Measurements from ENCODE around the gene SCAF8. TPM values are rescaled to one million over a fixed set of nuclear protein-coding genes. Genes with fewer than 3 reads are reported as not detected.

The SCAF8 gene
- total and polyA plus RNA-seq, 2 of the 8 experiments (the other 6 are each of a cell fraction or from before 2014, with no cell fraction given), result 20.3 to 46.3 TPM

DNA sequence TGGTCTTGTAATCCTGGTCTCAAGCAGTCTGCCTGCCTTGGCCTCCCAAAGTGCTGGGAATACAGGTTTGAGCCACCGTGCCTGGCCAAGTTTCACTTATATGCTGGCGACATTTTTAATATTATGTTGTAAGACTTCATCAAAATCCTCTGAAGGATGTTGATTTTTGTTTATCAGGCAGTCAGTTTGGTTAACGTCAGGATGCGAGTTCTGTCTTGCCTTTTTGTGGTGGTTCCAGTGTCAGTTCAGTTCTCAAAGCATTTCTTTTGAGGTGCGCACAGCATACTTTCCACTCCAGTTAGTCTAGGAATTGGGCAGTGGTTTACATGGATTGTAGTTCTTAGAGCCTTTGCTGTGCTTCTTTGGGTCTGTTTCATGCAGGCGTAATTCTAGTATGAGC is 24.9 kb downstream of the SCAF8 start:
- Histone ChIP-seq H2AFZ (ENCODE audit: low read length) (no peak overlapping the region), H3K9me3 (ENCODE audit: insufficient read depth in 2 of 2, low read depth in 1 of 2, low read length in 1 of 2) (no peaks in the 10 kb centered on the region), H3K79me1 (ENCODE audit: low read depth, low read length) (peaks cover 2% of the 10 kb centered on the region; the same call in 1 of the 2 replicates), H3K4ac (replicated peaks; ENCODE audit: insufficient read length, low read depth, low read length) (no peak overlapping the region), H3K18ac (ENCODE audit: extremely low read depth, low read length) (no peak overlapping the region), H2BK20ac (ENCODE audit: low read length) (no peak overlapping the region), H3K27me3 (replicated peaks in 1 of 4; ENCODE audit: control insufficient read depth in 3 of 4, extremely low read depth in 1 of 4, insufficient read depth in 3 of 4, low read length in 3 of 4) (no peaks in the 10 kb centered on the region), H3K14ac (ENCODE audit: insufficient read length) (no peak overlapping the region), H4K5ac (ENCODE audit: insufficient read length, low read depth, low read length) (no peak overlapping the region), H4K20me1 (replicated peaks in 1 of 2; ENCODE audit: control insufficient read depth in 1 of 2, insufficient read depth in 2 of 2, low read length in 2 of 2) (peaks cover 11 to 16% of the 10 kb centered on the region in 2 experiments), H3K23me2 (ENCODE audit: low read depth, low read length) (no peaks in the 10 kb centered on the region), H2BK5ac (ENCODE audit: low read depth, low read length) (no peak overlapping the region), H2AK5ac (ENCODE audit: low read depth, low read length) (no peak overlapping the region), H3K4me1 (replicated peaks in 1 of 4; ENCODE audit: control insufficient read depth in 3 of 4, insufficient read depth in 4 of 4, low read length in 3 of 4) (peaks cover 0 to 5% (median 1%) of the 10 kb centered on the region in 4 experiments; a peak in 2 of 7 replicates), H4K91ac (replicated peaks; ENCODE audit: insufficient read length, low read length) (no peak overlapping the region), H3K4me2 (ENCODE audit: insufficient read depth in 1 of 2, low read depth in 2 of 2, low read length in 2 of 2) (0 out of 4 replicates have a peak overlapping the region, but pooled peaks of 1 of the 2 experiments have one; percentile 16), H2BK12ac (ENCODE audit: low read depth, low read length) (no peak overlapping the region), H3K27ac (ENCODE audit: low read depth, low read length) (no peak overlapping the region), H4K8ac (ENCODE audit: extremely low read depth, insufficient read depth, low read length) (no peak overlapping the region), H3K36me3 (ENCODE audit: control insufficient read depth in 2 of 4, insufficient read depth in 4 of 4, low read length in 3 of 4) (no peaks in the 10 kb centered on the region), H3K79me2 (ENCODE audit: control insufficient read depth in 1 of 2, insufficient read depth in 2 of 2, low read length in 2 of 2) (peaks cover 27 to 99% of the 10 kb centered on the region in 2 experiments), H2BK15ac (ENCODE audit: low read length) (no peak overlapping the region), H2BK120ac (replicated peaks; ENCODE audit: low read depth, low read length) (no peak overlapping the region), H3K23ac (ENCODE audit: insufficient read length) (no peak overlapping the region), H3K9ac (replicated peaks in 1 of 4; ENCODE audit: extremely low read depth in 1 of 4, low read depth in 3 of 4, low read length in 3 of 4) (no peak overlapping the region), H3K4me3 (ENCODE audit: extremely low read depth in 1 of 4, insufficient read depth in 2 of 4, low read depth in 3 of 4, low read length in 4 of 4) (no peak overlapping the region), H3K56ac (replicated peaks; ENCODE audit: insufficient read length, low read depth, low read length) (no peak overlapping the region)
- ChIA-PET CTCF (ENCODE audit: partially characterized antibody) (interaction anchor here (1.2 to 1.6 kb wide), 2 partner anchors 21 to 29 kb away, joined by 3 read pairs; no protein-coding TSS in a partner anchor), POLR2A (ENCODE audit: partially characterized antibody) (interaction anchor here (1.1 to 1.8 kb wide), 3 partner anchors 9 to 10 kb away, joined by 3 to 4 read pairs (median 3); no protein-coding TSS in a partner anchor)
- WGBS, 2 experiments (ENCODE audit: extremely low coverage in 1 of 2, insufficient coverage in 1 of 2, insufficient read length in 1 of 2, insufficient replicate concordance in 2 of 2, low coverage in 1 of 2, low lambda C conversion rate in 2 of 2, missing lambda C conversion rate in 1 of 2), result 87% methylated on average over 6 of the region's 6 CpGs; no CpG with 5 or more reads in 1 of the 2 experiments
- TF ChIP-seq SP1 (IDR thresholded peaks at IDR 0.05; ENCODE audit: low read depth, low read length) (no peak), SP2 (IDR thresholded peaks at IDR 0.05; ENCODE audit: low read length) (no peak), CHD2 (IDR thresholded peaks at IDR 0.05; ENCODE audit: low read length) (no peak), BRCA1 (IDR thresholded peaks at IDR 0.05; ENCODE audit: low read depth, low read length) (no peak), KDM5A (IDR thresholded peaks at IDR 0.05; ENCODE audit: low read length) (no peak), ZNF274 (IDR thresholded peaks at IDR 0.05; ENCODE audit: borderline replicate concordance, extremely low read depth, low read length) (no peak), ATF3 (IDR thresholded peaks at IDR 0.05; ENCODE audit: insufficient read depth, low read depth, low read length) (no peak), RBBP5 (IDR thresholded peaks at IDR 0.05; ENCODE audit: borderline replicate concordance, low read depth, low read length) (no peak), SIRT6 (IDR thresholded peaks at IDR 0.05; ENCODE audit: low read length) (no peak), TBP (IDR thresholded peaks at IDR 0.05; ENCODE audit: low read depth, low read length) (no peak), PHF8 (conservative IDR thresholded peaks at IDR 0.05; ENCODE audit: low read depth, low read length) (no peak), SIN3A (conservative IDR thresholded peaks at IDR 0.05 in 1 of 2, IDR thresholded peaks at IDR 0.05 in 1 of 2; ENCODE audit: low read depth in 1 of 2, low read length in 2 of 2) (no peak), SRF (IDR thresholded peaks at IDR 0.05; ENCODE audit: low read depth, low read length) (no peak)
- DNase-seq (ENCODE audit: low read depth in 1 of 2, low spot score in 2 of 2), result no peak
- FAIRE-seq, result no peak
